IMR-90 (cell line): ENCODE results near the gene FUBP1. TPM values are rescaled to one million over a fixed set of nuclear protein-coding genes. Genes with fewer than 3 reads are reported as not detected.
A peak's percentile ranks its signal among the peaks of the same experiment; 100 is the strongest.

ENCODE experiments used
- ATAC-seq: fragments of 200-7000 bp; cut with Tn5 transposase; 2 replicates; pipeline ENCODE4 v1.9.1; 2020; ENCODE audit warnings: low read depth, mild to moderate bottlenecking, moderate library complexity
- BruUV-seq: library from RNA; stranded (reverse); fragments of 400-500 nt; replicated peaks from 2 replicates; lab custom pipeline; 2021; lab: Mats Ljungman, UMichigan
- CTCF ChIA-PET: fragments of 300-600 bp; formaldehyde crosslinking; extraction: SDS; loops from one replicate; lab custom pipeline; 2021; ENCODE audit warnings: antibody characterized with exemption; lab: Yijun Ruan, JAX
- POLR2A ChIA-PET: fragments of 300-600 bp; sonication (Branson Sonifier 250); formaldehyde crosslinking; loops from one replicate; lab custom pipeline; 2022; ENCODE audit warnings: antibody characterized with exemption; ENCODE audit not compliant: unreplicated experiment; lab: Charles Lee
- DNase-seq: peaks from one replicate; pipeline ENCODE4 v3.0.0; 2013
- H2AFZ ChIP-seq: replicated peaks from 2 replicates; pipeline ENCODE3; 2013; ENCODE audit warnings: low read length, mild to moderate bottlenecking; ENCODE audit not compliant: poor library complexity
- H2AK5ac ChIP-seq: 2 replicates; pipeline ENCODE4 v1.6.1; 2013; ENCODE audit warnings: low read depth, low read length, inconsistent platforms
- H2AK9ac ChIP-seq: replicated peaks from 2 replicates; pipeline ENCODE3; 2013; ENCODE audit warnings: mild to moderate bottlenecking, low read depth, low read length, moderate library complexity; ENCODE audit not compliant: poor library complexity
- H2BK120ac ChIP-seq: 2 replicates; pipeline ENCODE4 v1.6.1; 2013; ENCODE audit warnings: low read depth, low read length, inconsistent platforms
- H2BK15ac ChIP-seq: 3 replicates; pipeline ENCODE4 v1.6.1; 2013; ENCODE audit warnings: low read depth, low read length, inconsistent platforms
- H2BK20ac ChIP-seq: 2 replicates; pipeline ENCODE4 v1.6.1; 2013; ENCODE audit warnings: low read depth, mild to moderate bottlenecking, inconsistent platforms, low read length, moderate library complexity
- H2BK5ac ChIP-seq: 2 replicates; pipeline ENCODE4 v1.6.1; 2013; ENCODE audit warnings: mild to moderate bottlenecking, low read depth, low read length, inconsistent platforms; ENCODE audit not compliant: poor library complexity, severe bottlenecking
- H3K14ac ChIP-seq: replicated peaks from 2 replicates; pipeline ENCODE4 v1.6.1; 2013; ENCODE audit warnings: low read depth, low read length, inconsistent platforms
- H3K18ac ChIP-seq: 2 replicates; pipeline ENCODE4 v1.6.1; 2013; ENCODE audit warnings: low read depth, low read length, control low read depth
- H3K23ac ChIP-seq: 2 replicates; pipeline ENCODE4 v1.6.1; 2013; ENCODE audit warnings: low read depth, low read length, inconsistent platforms
- H3K27ac ChIP-seq: 2 replicates; pipeline ENCODE4 v1.5.1; 2013; ENCODE audit warnings: mild to moderate bottlenecking, control low read depth, low read length; ENCODE audit not compliant: insufficient read depth
- H3K27me3 ChIP-seq: 2 replicates; pipeline ENCODE4 v1.6.1; 2013; ENCODE audit warnings: low read length; ENCODE audit not compliant: control insufficient read depth, insufficient read depth
- H3K36me3 ChIP-seq: 2 replicates; pipeline ENCODE4 v1.6.1; 2013; ENCODE audit warnings: low read length, mixed read lengths; ENCODE audit not compliant: control insufficient read depth, insufficient read depth
- H3K4ac ChIP-seq: 2 replicates; pipeline ENCODE4 v1.6.1; 2013; ENCODE audit warnings: low read depth, low read length, inconsistent platforms
- H3K4me1 ChIP-seq: 2 replicates; pipeline ENCODE4 v1.6.1; 2013; ENCODE audit warnings: low read length, mixed read lengths; ENCODE audit not compliant: control insufficient read depth, insufficient read depth
- H3K4me2 ChIP-seq: 2 replicates; pipeline ENCODE4 v1.6.1; 2013; ENCODE audit warnings: low read depth, mild to moderate bottlenecking, control low read depth, low read length, moderate library complexity
- H3K4me3 ChIP-seq: 2 replicates; pipeline ENCODE4 v1.5.1; 2013; ENCODE audit warnings: low read depth, mild to moderate bottlenecking, control low read depth, low read length, moderate library complexity; ENCODE audit not compliant: insufficient read depth
- H3K56ac ChIP-seq: 2 replicates; pipeline ENCODE4 v1.6.1; 2013; ENCODE audit warnings: low read length, inconsistent platforms; ENCODE audit not compliant: insufficient read depth; ENCODE audit errors: extremely low read depth
- H3K79me1 ChIP-seq, 2 experiments: 2 replicates each; pipeline ENCODE4 v1.6.1; 2013; ENCODE audit warnings: low read length in 2 of 2, inconsistent platforms in 1 of 2, low read depth in 1 of 2
- H3K9ac ChIP-seq: 2 replicates; pipeline ENCODE4 v1.6.1; 2013; ENCODE audit warnings: low read depth, low read length, control low read depth
- H3K9me1 ChIP-seq: 2 replicates; pipeline ENCODE4 v1.6.1; 2013; ENCODE audit warnings: low read length, inconsistent platforms; ENCODE audit not compliant: insufficient read depth
- H3K9me3 ChIP-seq: 2 replicates; pipeline ENCODE4 v1.6.1; 2013; ENCODE audit warnings: low read length; ENCODE audit not compliant: control insufficient read depth, insufficient read depth
- H4K20me1 ChIP-seq: 2 replicates; pipeline ENCODE4 v1.6.1; 2013; ENCODE audit warnings: low read length, inconsistent platforms; ENCODE audit not compliant: insufficient read depth
- H4K5ac ChIP-seq: 2 replicates; pipeline ENCODE4 v1.6.1; 2013; ENCODE audit warnings: mild to moderate bottlenecking, low read depth, low read length, control low read depth
- H4K8ac ChIP-seq, 2 experiments: 2 replicates each; pipeline ENCODE4 v1.6.1; 2013; ENCODE audit warnings: low read depth in 2 of 2, low read length in 2 of 2, control low read depth in 1 of 2, inconsistent platforms in 1 of 2
- H4K91ac ChIP-seq: 2 replicates; pipeline ENCODE4 v1.6.1; 2013; ENCODE audit warnings: low read depth, low read length, inconsistent platforms; ENCODE audit not compliant: insufficient read depth
- BHLHE40 ChIP-seq: fragments of 150-350 bp; IDR thresholded peaks from 2 replicates; pipeline ENCODE4 v1.6.1; 2016; ENCODE audit warnings: mild to moderate bottlenecking, low read depth, low read length
- CHD1 ChIP-seq: IDR thresholded peaks from 2 replicates; pipeline ENCODE4 v1.6.1; 2012; ENCODE audit warnings: low read depth, low read length, improper control_type of control experiment
- CTCF ChIP-seq: conservative IDR thresholded peaks from 2 replicates; pipeline ENCODE4 v1.5.1; 2012; ENCODE audit warnings: mild to moderate bottlenecking, low read depth, low read length, improper control_type of control experiment
- ELK1 ChIP-seq: fragments of 150-350 bp; IDR thresholded peaks from 2 replicates; pipeline ENCODE4 v1.6.1; 2016; ENCODE audit warnings: low read depth, mild to moderate bottlenecking, low read length, moderate library complexity, borderline replicate concordance
- FOS ChIP-seq: fragments of 150-350 bp; IDR thresholded peaks from 2 replicates; pipeline ENCODE4 v1.6.1; 2016; ENCODE audit warnings: low read depth, low read length
- MAZ ChIP-seq: IDR thresholded peaks from 2 replicates; pipeline ENCODE4 v1.6.1; 2012; ENCODE audit warnings: low read depth, mild to moderate bottlenecking, low read length, improper control_type of control experiment, moderate library complexity, borderline replicate concordance
- MXI1 ChIP-seq: IDR thresholded peaks from 2 replicates; pipeline ENCODE4 v1.6.1; 2012; ENCODE audit warnings: low read depth, mild to moderate bottlenecking, low read length, moderate library complexity, borderline replicate concordance
- NFE2L2 ChIP-seq: fragments of 150-350 bp; IDR thresholded peaks from 2 replicates; pipeline ENCODE4 v1.6.1; 2016; ENCODE audit warnings: low read depth, mild to moderate bottlenecking, low read length
- POLR2A ChIP-seq: IDR thresholded peaks from 2 replicates; pipeline ENCODE4 v1.6.1; 2012; ENCODE audit warnings: mild to moderate bottlenecking, low read depth, low read length
- RAD21 ChIP-seq: IDR thresholded peaks from 2 replicates; pipeline ENCODE4 v1.6.1; 2012; ENCODE audit warnings: low read length, improper control_type of control experiment
- RCOR1 ChIP-seq: IDR thresholded peaks from 2 replicates; pipeline ENCODE4 v1.6.1; 2012; ENCODE audit warnings: mild to moderate bottlenecking, low read length, improper control_type of control experiment; ENCODE audit not compliant: insufficient replicate concordance
- RFX5 ChIP-seq: IDR thresholded peaks from 2 replicates; pipeline ENCODE4 v1.8.0; 2012; ENCODE audit warnings: low read depth, mild to moderate bottlenecking, low read length, moderate library complexity
- SMC3 ChIP-seq: fragments of 150-350 bp; IDR thresholded peaks from 2 replicates; pipeline ENCODE4 v1.6.1; 2016; ENCODE audit warnings: low read depth, mild to moderate bottlenecking, antibody characterized with exemption, low read length, moderate library complexity
- WGBS, 2 experiments: methylation state at CpG; one replicate each; pipeline versions ENCODE4 v1.1.5 to v1.1.7; 2013; ENCODE audit warnings: missing lambda C conversion rate in 2 of 2; ENCODE audit not compliant: insufficient read length in 1 of 2; ENCODE audit errors: extremely low coverage in 2 of 2; 5-methylcytosine and 5-hydroxymethylcytosine counted together
- dilution Hi-C: fragments of 300-500 bp; cut with HindIII; formaldehyde crosslinking; loops from one replicate; pipeline ENCODE4 v1.14.3; 2018; ENCODE audit warnings: low sequenced_read_pairs; ENCODE audit not compliant: unreplicated experiment
- in situ Hi-C: fragments of 300-500 bp; cut with MboI; formaldehyde crosslinking; loops from 3 replicates; pipeline ENCODE4 v1.14.3; 2019; ENCODE audit warnings: low sequenced_read_pairs, inconsistent platforms, mixed read lengths
- intact Hi-C: fragments of 100-400 bp; cut with micrococcal nuclease; formaldehyde crosslinking; loops from 2 replicates; pipeline ENCODE4 v1.10.0; 2022
- polyA plus RNA-seq, 3 experiments: library from polyadenylated mRNA; depleted of rRNA; stranded (reverse); fragments of >200 nt; gene quantifications; 2 replicates each; pipeline ENCODE4 v1.2.3, GENCODE V29; 2012; ENCODE audit warnings: low replicate concordance in 1 of 3
- total RNA-seq: library from RNA; depleted of rRNA; stranded (reverse); fragments of >200 nt; gene quantifications from 2 replicates; pipeline ENCODE4 v1.2.3, GENCODE V29; 2012
- TF ChIP-seq, protein P1 (sequence below): fragments of 150-350 bp; IDR thresholded peaks from 2 replicates; pipeline ENCODE4 v1.6.1; 2017; ENCODE audit warnings: mild to moderate bottlenecking, antibody characterized with exemption, low read length, low read depth

Gene FUBP1
- total and polyA plus RNA-seq, 2 of the 4 experiments (the other 2 are of a cell fraction): 94.7 to 129 TPM

DNA sequence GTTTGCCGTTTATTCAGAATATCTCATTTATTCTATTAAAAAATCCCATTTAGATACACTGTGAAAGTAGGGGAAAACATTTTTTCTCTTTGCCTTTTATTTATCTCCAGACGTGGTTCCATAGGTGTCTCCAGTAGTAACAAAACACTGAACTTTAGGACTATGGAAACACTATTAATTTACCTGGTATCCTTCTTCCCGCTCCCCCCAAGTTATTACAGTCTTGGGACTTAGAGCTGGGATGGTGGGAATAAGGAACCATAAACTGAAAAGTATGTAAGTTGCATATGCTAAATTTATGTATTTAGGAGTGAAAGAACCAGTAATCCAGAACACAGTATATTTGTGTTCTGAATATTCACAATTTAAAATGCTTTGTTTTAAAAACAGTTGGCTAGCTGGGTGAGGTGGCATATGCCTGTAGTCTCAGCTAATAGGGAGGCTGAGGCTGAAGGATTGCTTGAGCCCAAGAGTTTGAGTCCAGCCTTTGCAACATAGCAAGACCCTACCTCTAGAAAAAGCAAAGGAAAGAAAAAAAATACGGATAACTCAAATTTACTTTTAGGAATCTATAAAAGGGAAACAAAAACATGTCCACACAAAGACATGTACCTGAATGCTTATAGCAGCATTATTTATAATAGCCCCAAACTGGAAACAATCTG lies 28.9 kb upstream of the FUBP1 start:
- ATAC-seq (no peak), DNase-seq (no peak)
- TF ChIP-seq BHLHE40 (no peak), RCOR1 (no peak), NFE2L2 (no peak), CHD1 (no peak), SMC3 (no peak), MAZ (no peak), CTCF (no peak), FOS (no peak), MXI1 (no peak), ELK1 (no peak), POLR2A (no peak), RAD21 (no peak), RFX5 (no peak)
- TF ChIP-seq, protein P1, sequence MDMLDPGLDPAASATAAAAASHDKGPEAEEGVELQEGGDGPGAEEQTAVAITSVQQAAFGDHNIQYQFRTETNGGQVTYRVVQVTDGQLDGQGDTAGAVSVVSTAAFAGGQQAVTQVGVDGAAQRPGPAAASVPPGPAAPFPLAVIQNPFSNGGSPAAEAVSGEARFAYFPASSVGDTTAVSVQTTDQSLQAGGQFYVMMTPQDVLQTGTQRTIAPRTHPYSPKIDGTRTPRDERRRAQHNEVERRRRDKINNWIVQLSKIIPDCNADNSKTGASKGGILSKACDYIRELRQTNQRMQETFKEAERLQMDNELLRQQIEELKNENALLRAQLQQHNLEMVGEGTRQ: no peak
- WGBS, 2 experiments: no CpG with 5 or more reads among the region's 4 CpGs
- CTCF ChIA-PET: no interaction called here
- H3K14ac ChIP-seq: no peak overlapping the region
- H3K4me1 ChIP-seq: peaks cover 6% of the 10 kb centered on the region
- H3K4me2 ChIP-seq: peak overlapping the region; percentile 96
- POLR2A ChIA-PET: no interaction called here
- peak overlapping the region; percentile 43; the same call in 1 of the 2 replicates for H3K4me3 ChIP-seq
- H3K56ac ChIP-seq: no peak overlapping the region
- in situ Hi-C loops (no loop called here), intact Hi-C loops (no loop called here), dilution Hi-C loops (no loop called here)
- H3K23ac ChIP-seq: 0 out of 2 replicates have a peak overlapping the region, but pooled peaks have one; percentile 10
- no peak overlapping the region for H2BK5ac ChIP-seq
- no peak overlapping the region for H4K8ac ChIP-seq
- H2BK20ac ChIP-seq: no peak overlapping the region
- no peak overlapping the region for H3K9ac ChIP-seq
- H2AFZ ChIP-seq: no peak overlapping the region
- no peaks in the 10 kb centered on the region for H3K36me3 ChIP-seq
- H2BK120ac ChIP-seq: no peak overlapping the region
- H3K4ac ChIP-seq: no peak overlapping the region
- H4K5ac ChIP-seq: no peak overlapping the region
- H4K20me1 ChIP-seq: peaks cover 3% of the 10 kb centered on the region; the same call in 1 of the 2 replicates
- H3K27me3 ChIP-seq: no peaks in the 10 kb centered on the region
- no peak overlapping the region for H3K18ac ChIP-seq
- H3K79me1 ChIP-seq: peaks cover 0 to 23% of the 10 kb centered on the region in 2 experiments; a peak in 2 of 4 replicates
- no peak overlapping the region for H2AK9ac ChIP-seq
- H3K9me3 ChIP-seq: no peaks in the 10 kb centered on the region
- H2AK5ac ChIP-seq: no peak overlapping the region
- H3K9me1 ChIP-seq: no peaks in the 10 kb centered on the region
- H3K27ac ChIP-seq: no peak overlapping the region
- no peak overlapping the region for H2BK15ac ChIP-seq
- BruUV-seq: no TSS peak
- H4K91ac ChIP-seq: no peak overlapping the region
